Effector memory CD4-positive, alpha-beta T cell (primary cell): ENCODE results near the gene DOK5.

Source experiments
- DNase-seq, 3 donors: peaks; one replicate each; pipeline ENCODE4 v3.0.0-alpha.2; 2020
- H3K27ac ChIP-seq: 2 replicates; pipeline ENCODE4 v1.7.0; 2013; ENCODE audit warnings: mild to moderate bottlenecking, low read length, moderate library complexity; ENCODE audit not compliant: insufficient read depth, poor library complexity, severe bottlenecking
- H3K27me3 ChIP-seq: replicated peaks from 2 replicates; pipeline ENCODE4 v1.7.0; 2013; ENCODE audit warnings: mild to moderate bottlenecking, low read length; ENCODE audit not compliant: insufficient read depth, control insufficient read depth, poor library complexity, severe bottlenecking
- H3K36me3 ChIP-seq: 2 replicates; pipeline ENCODE4 v1.7.0; 2013; ENCODE audit warnings: mild to moderate bottlenecking, low read length, moderate library complexity; ENCODE audit not compliant: control insufficient read depth, insufficient read depth
- H3K4me1 ChIP-seq: 2 replicates; pipeline ENCODE4 v1.7.0; 2013; ENCODE audit warnings: low read length, mild to moderate bottlenecking; ENCODE audit not compliant: control insufficient read depth, insufficient read depth, poor library complexity, severe bottlenecking
- H3K4me3 ChIP-seq: 2 replicates; pipeline ENCODE4 v1.7.0; 2013; ENCODE audit warnings: low read length, low read depth, mild to moderate bottlenecking; ENCODE audit not compliant: insufficient read depth, poor library complexity, severe bottlenecking
- H3K9me3 ChIP-seq: 2 replicates; pipeline ENCODE4 v1.7.0; 2013; ENCODE audit warnings: mild to moderate bottlenecking, low read length, moderate library complexity; ENCODE audit not compliant: control insufficient read depth

The DOK5 gene

DNA sequence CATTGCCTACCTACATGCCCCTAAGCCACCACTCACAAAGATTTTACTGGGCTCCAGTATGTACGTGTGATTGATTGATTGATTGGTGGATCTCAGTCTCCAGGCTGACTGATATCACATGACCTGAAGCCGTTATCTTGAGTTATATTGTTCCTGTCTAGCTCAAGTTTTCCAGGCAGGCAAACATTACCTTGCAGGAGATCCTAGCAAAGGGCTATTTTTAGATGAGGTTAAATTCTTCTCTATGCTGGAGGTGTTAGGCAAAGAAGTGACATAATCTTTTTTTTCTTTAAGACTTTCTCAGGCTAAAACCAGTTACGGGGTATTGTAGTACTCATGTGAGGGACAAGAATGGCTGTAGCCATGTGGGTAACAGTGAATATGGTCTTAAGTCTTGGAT is 125.2 kb downstream of the DOK5 start:
- no peak for DNase-seq

DNA sequence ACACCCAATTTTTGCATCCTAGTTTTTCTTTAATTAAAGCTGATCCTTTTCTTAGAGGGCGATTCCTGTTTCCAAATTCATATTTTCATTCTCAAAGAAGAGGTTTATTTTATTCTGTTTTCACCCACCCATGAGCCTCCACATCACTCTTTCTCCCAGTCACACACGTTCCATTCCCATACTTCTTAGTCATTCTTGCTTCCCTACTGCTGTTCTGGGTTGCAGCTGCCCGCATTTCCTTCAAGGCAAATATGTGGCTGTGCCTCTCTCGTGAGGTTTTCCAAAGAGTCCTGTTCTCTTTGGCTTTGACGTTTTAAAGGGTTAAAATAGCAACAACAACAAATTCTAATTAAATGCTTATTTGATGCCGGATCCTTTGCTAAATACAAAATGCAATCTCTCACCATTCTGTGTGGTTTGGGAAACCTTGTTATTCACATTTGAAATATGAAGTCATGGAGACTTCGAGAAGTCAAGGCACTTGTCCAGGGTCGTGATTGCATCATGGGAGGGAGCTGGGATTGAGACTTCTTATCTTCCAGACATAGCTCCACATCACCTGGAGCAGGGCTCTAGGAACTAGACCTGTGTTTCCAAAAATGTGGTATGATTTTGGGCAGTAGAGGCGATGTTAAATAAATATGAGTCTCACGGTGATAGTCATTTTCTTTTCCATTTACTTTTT is 126.6 kb downstream of the DOK5 start:
- no peaks in the 10 kb centered on the region for H3K4me1 ChIP-seq
- no peaks in the 10 kb centered on the region for H3K36me3 ChIP-seq
- H3K9me3 ChIP-seq: no peaks in the 10 kb centered on the region
- H3K27ac ChIP-seq: no peak overlapping the region
- DNase-seq: no peak
- H3K4me3 ChIP-seq: no peak overlapping the region
- no peaks in the 10 kb centered on the region for H3K27me3 ChIP-seq

More for the DNA sequence above, 125.2 kb downstream of the DOK5 start:
- no peaks in the 10 kb centered on the region for H3K4me1 ChIP-seq
- no peaks in the 10 kb centered on the region for H3K9me3 ChIP-seq
- H3K4me3 ChIP-seq: no peak overlapping the region
- no peaks in the 10 kb centered on the region for H3K27me3 ChIP-seq
- no peak overlapping the region for H3K27ac ChIP-seq
- no peaks in the 10 kb centered on the region for H3K36me3 ChIP-seq

GRCh38 chr20:54605319-54605718 is 129.9 kb downstream of the DOK5 start:
- H3K36me3 ChIP-seq: no peaks in the 10 kb centered on the region
- no peak for DNase-seq
- no peak overlapping the region for H3K27ac ChIP-seq
- H3K9me3 ChIP-seq: no peaks in the 10 kb centered on the region
- H3K4me3 ChIP-seq: no peak overlapping the region
- no peaks in the 10 kb centered on the region for H3K4me1 ChIP-seq
- no peaks in the 10 kb centered on the region for H3K27me3 ChIP-seq

DNA sequence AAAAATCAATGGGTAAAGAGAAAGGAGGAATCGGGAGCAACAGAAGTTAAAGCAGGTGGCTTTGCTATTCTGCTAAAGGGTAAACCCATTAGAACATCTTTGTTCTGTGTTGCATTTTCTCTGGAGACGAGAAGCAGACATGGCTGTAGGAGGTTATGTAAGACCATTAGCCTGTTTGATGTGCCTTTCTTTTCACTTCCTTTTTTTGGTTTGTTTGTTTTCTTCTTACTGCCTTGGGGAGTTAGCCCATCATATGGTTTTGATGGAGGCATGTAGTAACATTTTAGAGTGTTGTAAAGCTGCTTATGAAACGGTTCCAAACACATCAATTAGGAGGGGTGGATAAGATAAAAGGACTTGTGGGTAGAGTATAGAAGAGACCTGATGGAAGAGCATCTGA is 131.0 kb downstream of the DOK5 start:
- Histone ChIP-seq H3K27ac (no peak overlapping the region), H3K9me3 (no peaks in the 10 kb centered on the region), H3K36me3 (no peaks in the 10 kb centered on the region), H3K4me3 (no peak overlapping the region), H3K27me3 (no peaks in the 10 kb centered on the region), H3K4me1 (no peaks in the 10 kb centered on the region)
- DNase-seq: no peak

DNA sequence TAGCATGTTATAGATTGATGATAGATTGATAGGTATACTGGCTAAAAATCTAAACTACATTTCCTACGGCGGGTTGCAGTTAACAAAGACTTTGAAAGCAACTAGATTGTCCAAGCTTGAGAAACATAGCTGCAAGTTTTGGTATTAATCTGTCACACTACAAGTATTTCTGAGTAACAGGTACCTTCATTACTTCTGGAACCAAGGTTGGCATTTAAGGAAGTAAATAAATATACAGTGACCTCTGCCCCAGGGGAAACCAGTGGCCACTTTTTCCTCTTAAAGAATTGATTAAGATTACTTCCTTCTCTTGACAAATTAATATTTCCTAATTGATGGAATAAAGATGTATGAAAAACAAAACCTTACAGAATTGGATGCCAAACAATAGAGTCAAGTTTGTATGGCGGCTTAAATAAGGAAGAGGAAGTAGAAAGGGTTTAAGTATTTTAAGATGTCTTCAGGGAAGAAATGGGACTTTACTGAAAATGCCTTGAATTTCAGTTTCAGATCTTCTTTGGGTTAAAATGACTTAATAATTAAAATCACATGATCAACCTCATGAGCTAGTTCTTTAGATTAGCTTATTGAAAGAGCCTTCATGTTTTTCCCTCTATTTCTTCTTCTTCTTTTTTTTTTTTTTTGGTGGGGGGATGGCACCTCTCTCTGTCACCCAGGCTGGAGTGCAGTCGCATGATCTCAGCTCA is 132.8 kb downstream of the DOK5 start:
- no peaks in the 10 kb centered on the region for H3K27me3 ChIP-seq
- H3K27ac ChIP-seq: no peak overlapping the region
- no peak overlapping the region for H3K4me3 ChIP-seq
- no peaks in the 10 kb centered on the region for H3K9me3 ChIP-seq
- H3K4me1 ChIP-seq: no peaks in the 10 kb centered on the region
- no peaks in the 10 kb centered on the region for H3K36me3 ChIP-seq
- no peak for DNase-seq

GRCh38 chr20:54608943-54609342 is 133.6 kb downstream of the DOK5 start:
- H3K27me3 ChIP-seq: no peaks in the 10 kb centered on the region
- H3K9me3 ChIP-seq: no peaks in the 10 kb centered on the region
- no peaks in the 10 kb centered on the region for H3K4me1 ChIP-seq
- no peaks in the 10 kb centered on the region for H3K36me3 ChIP-seq
- H3K4me3 ChIP-seq: no peak overlapping the region
- H3K27ac ChIP-seq: no peak overlapping the region
- no peak for DNase-seq

DNA sequence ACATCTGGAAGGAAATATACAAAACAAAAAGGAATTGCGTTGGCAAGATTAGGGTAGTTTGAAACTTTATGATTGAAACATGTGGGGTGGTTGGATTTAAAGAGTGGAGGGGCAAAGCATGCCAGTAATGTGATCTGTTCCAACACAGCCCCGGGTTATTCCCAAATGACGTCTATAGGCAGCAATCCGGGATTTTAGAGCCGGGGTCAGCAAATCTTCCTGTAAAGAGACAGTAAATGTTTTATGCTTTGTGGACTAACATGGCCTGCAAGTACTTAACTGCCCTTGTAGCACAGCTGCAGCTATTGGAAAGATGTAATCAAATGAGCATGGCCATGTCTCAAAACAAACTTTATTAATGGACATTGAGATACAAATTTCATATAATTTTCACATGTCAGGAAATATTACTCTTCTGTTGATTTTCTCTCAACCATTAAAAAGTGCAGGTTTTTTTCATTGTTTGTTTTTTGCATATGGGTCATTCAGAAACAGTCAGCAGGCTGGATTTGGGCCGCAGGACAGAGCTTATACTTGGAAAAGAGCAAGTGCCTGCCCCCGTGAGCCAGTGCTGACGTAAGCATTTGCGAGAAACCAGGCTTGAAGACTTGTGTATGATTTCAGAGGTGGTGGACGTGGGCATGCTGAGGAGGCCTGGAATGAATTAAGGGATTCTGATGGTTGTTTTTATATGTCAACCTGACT is 136.5 kb downstream of the DOK5 start:
- no peaks in the 10 kb centered on the region for H3K36me3 ChIP-seq
- no peaks in the 10 kb centered on the region for H3K4me1 ChIP-seq
- no peaks in the 10 kb centered on the region for H3K9me3 ChIP-seq
- no peak overlapping the region for H3K27ac ChIP-seq
- H3K27me3 ChIP-seq: no peaks in the 10 kb centered on the region
- H3K4me3 ChIP-seq: no peak overlapping the region
- no peak for DNase-seq

GRCh38 chr20:54618412-54618811 is 143.0 kb downstream of the DOK5 start:
- Histone ChIP-seq H3K4me1 (no peaks in the 10 kb centered on the region), H3K27ac (no peak overlapping the region), H3K36me3 (no peaks in the 10 kb centered on the region), H3K4me3 (no peak overlapping the region), H3K9me3 (no peaks in the 10 kb centered on the region), H3K27me3 (no peaks in the 10 kb centered on the region)
- DNase-seq: no peak

DNA sequence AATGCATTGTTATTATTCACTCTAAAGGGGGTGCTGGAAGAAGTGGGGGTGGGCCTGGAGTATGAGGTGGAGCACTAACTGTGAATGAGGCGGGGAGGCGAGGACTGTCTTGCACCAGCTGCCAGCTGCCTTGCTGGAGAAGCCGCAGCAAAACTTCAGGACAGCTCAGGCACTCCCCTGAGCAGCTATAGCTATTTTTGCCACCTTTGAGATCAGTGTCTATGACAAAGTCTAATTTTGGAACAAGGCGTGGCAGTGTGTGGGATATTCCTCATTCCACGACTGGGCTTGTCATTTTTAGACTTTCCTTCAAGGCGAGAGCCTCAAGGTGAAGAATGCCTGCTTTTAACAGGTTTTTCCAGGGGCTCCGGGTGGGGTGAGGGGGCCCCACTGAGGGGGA is 143.8 kb downstream of the DOK5 start:
- Histone ChIP-seq H3K4me3 (no peak overlapping the region), H3K27me3 (no peaks in the 10 kb centered on the region), H3K9me3 (no peaks in the 10 kb centered on the region), H3K27ac (no peak overlapping the region), H3K4me1 (no peaks in the 10 kb centered on the region), H3K36me3 (no peaks in the 10 kb centered on the region)
- no peak for DNase-seq

DNA sequence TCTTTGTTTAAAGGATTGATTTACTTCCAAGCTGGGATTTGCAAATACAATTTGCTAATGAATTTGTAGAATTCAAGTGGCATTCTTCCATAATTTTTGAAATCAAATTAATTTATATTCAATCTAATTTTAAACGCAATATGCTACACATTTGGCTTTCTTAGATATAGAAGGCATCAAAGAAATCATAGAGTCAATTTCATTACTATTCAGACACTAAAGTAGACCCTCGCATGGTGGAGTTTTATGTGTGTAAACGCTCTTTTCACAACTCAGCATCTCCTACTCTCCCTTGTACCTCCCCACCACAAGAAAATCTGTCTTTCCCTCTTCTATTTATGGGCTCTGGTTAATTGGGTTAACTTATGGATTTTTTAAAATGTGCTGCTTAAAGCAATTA is 144.3 kb downstream of the DOK5 start:
- H3K4me1 ChIP-seq: no peaks in the 10 kb centered on the region
- no peaks in the 10 kb centered on the region for H3K36me3 ChIP-seq
- no peak for DNase-seq
- no peak overlapping the region for H3K4me3 ChIP-seq
- H3K27ac ChIP-seq: no peak overlapping the region
- no peaks in the 10 kb centered on the region for H3K27me3 ChIP-seq
- no peaks in the 10 kb centered on the region for H3K9me3 ChIP-seq
